WTC11 (cell line): Measurements from ENCODE around the gene NYAP1. TPM values are rescaled to one million over a fixed set of nuclear protein-coding genes. Genes with fewer than 3 reads are reported as not detected.
A peak's percentile ranks its signal among the peaks of the same experiment; 100 is the strongest.

Experiments
- ATAC-seq: fragments of 200-7000 bp; cut with Tn5 transposase; 2 replicates; pipeline ENCODE4 v1.10.0; 2021; ENCODE audit warnings: mild to moderate bottlenecking, moderate library complexity
- CTCF ChIA-PET: fragments of 300-600 bp; sonication (Branson Sonifier 250); formaldehyde crosslinking; loops from one replicate; lab custom pipeline; 2021; ENCODE audit warnings: antibody characterized with exemption; lab: Charles Lee
- POLR2A ChIA-PET: fragments of 350-600 bp; sonication (Branson Sonifier 250); formaldehyde crosslinking; loops from one replicate; lab custom pipeline; 2021; ENCODE audit warnings: antibody characterized with exemption; lab: Charles Lee
- DNase-seq: peaks from one replicate; pipeline ENCODE4 v3.0.0; 2021; ENCODE audit warnings: low spot score
- H3K27ac Mint-ChIP-seq: 2 replicates; pipeline ENCODE4 v1.8.0; 2021; ENCODE audit warnings: mixed read lengths
- H3K27me3 Mint-ChIP-seq: 2 replicates; pipeline ENCODE4 v1.8.0; 2021; ENCODE audit warnings: low read depth, mild to moderate bottlenecking, moderate library complexity, mixed read lengths
- H3K36me3 Mint-ChIP-seq: 2 replicates; pipeline ENCODE4 v1.8.0; 2021; ENCODE audit warnings: mixed read lengths
- H3K4me1 Mint-ChIP-seq: 2 replicates; pipeline ENCODE4 v1.8.0; 2022; ENCODE audit warnings: mixed read lengths
- H3K4me3 Mint-ChIP-seq: 2 replicates; pipeline ENCODE4 v1.8.0; 2021; ENCODE audit warnings: mild to moderate bottlenecking, moderate library complexity, mixed read lengths
- H3K9me3 Mint-ChIP-seq: 2 replicates; pipeline ENCODE4 v1.8.0; 2021; ENCODE audit warnings: mixed read lengths
- AFF4 ChIP-seq: sonication (generic); formaldehyde crosslinking; IDR thresholded peaks from 2 replicates; pipeline ENCODE4 v1.8.1; 2023; ENCODE audit warnings: mild to moderate bottlenecking, missing genetic modification reagents, borderline replicate concordance
- ATF2 ChIP-seq: sonication (generic); formaldehyde crosslinking; IDR thresholded peaks from 2 replicates; pipeline ENCODE4 v1.8.1; 2022; ENCODE audit warnings: low read depth, missing genetic modification reagents, borderline replicate concordance
- CBFB ChIP-seq: sonication (generic); formaldehyde crosslinking; IDR thresholded peaks from 2 replicates; pipeline ENCODE4 v1.8.1; 2022; ENCODE audit warnings: mild to moderate bottlenecking, low read depth, missing genetic modification reagents
- FOXK1 ChIP-seq: sonication (generic); formaldehyde crosslinking; IDR thresholded peaks from 2 replicates; pipeline ENCODE4 v1.8.0; 2022; ENCODE audit warnings: mild to moderate bottlenecking, moderate library complexity, missing genetic modification reagents
- GABPB1 ChIP-seq: sonication (generic); formaldehyde crosslinking; IDR thresholded peaks from 2 replicates; pipeline ENCODE4 v1.8.1; 2023; ENCODE audit warnings: mild to moderate bottlenecking, missing genetic modification reagents
- GTF2I ChIP-seq: fragments of 250-450 bp; sonication (Bioruptor Pico); conservative IDR thresholded peaks from 2 replicates; pipeline ENCODE4 v1.4.0; 2021; ENCODE audit warnings: mild to moderate bottlenecking
- NR3C1 ChIP-seq: sonication (generic); formaldehyde crosslinking; conservative IDR thresholded peaks from 2 replicates; pipeline ENCODE4 v1.8.1; 2023; ENCODE audit warnings: low read depth, mild to moderate bottlenecking, missing genetic modification reagents
- RELA ChIP-seq: sonication (generic); formaldehyde crosslinking; IDR thresholded peaks from 2 replicates; pipeline ENCODE4 v1.8.1; 2022; ENCODE audit warnings: missing genetic modification reagents, mild to moderate bottlenecking, borderline replicate concordance
- RORB ChIP-seq: fragments of 250-450 bp; sonication (Bioruptor Pico); IDR thresholded peaks from 2 replicates; pipeline ENCODE4 v1.9.0; 2021; ENCODE audit warnings: mild to moderate bottlenecking
- SMAD4 ChIP-seq: sonication (generic); formaldehyde crosslinking; IDR thresholded peaks from 2 replicates; pipeline ENCODE4 v1.8.0; 2022; ENCODE audit warnings: mild to moderate bottlenecking, missing genetic modification reagents
- SOX15 ChIP-seq: fragments of 250-450 bp; sonication (Bioruptor Pico); IDR thresholded peaks from 2 replicates; pipeline ENCODE4 v1.9.0; 2021; ENCODE audit warnings: mild to moderate bottlenecking
- TCF7 ChIP-seq: sonication (generic); formaldehyde crosslinking; IDR thresholded peaks from 2 replicates; pipeline ENCODE4 v1.8.0; 2022; ENCODE audit warnings: mild to moderate bottlenecking, low read depth, missing genetic modification reagents, moderate library complexity
- TEAD1 ChIP-seq: sonication (generic); formaldehyde crosslinking; IDR thresholded peaks from 2 replicates; pipeline ENCODE4 v1.8.0; 2022; ENCODE audit warnings: mild to moderate bottlenecking, missing genetic modification reagents
- TP53 ChIP-seq: sonication (generic); formaldehyde crosslinking; IDR thresholded peaks from 2 replicates; pipeline ENCODE4 v1.8.1; 2023; ENCODE audit warnings: mild to moderate bottlenecking, missing genetic modification reagents
- ZNF232 ChIP-seq: sonication (generic); formaldehyde crosslinking; IDR thresholded peaks from 2 replicates; pipeline ENCODE4 v1.8.0; 2022; ENCODE audit warnings: mild to moderate bottlenecking, missing genetic modification reagents
- ZNF263 ChIP-seq: sonication (generic); formaldehyde crosslinking; IDR thresholded peaks from 2 replicates; pipeline ENCODE4 v1.8.1; 2022; ENCODE audit warnings: low read depth, mild to moderate bottlenecking, moderate library complexity, missing genetic modification reagents
- ZNF423 ChIP-seq: fragments of 250-450 bp; sonication (Bioruptor Pico); IDR thresholded peaks from 2 replicates; pipeline ENCODE4 v2.1.2; 2022; ENCODE audit warnings: mild to moderate bottlenecking, moderate library complexity
- total RNA-seq: library from RNA; stranded (reverse); gene quantifications from 3 replicates; pipeline ENCODE4 v1.2.3, GENCODE V29; 2021
- TF ChIP-seq, protein P1 (sequence below): fragments of 250-450 bp; sonication (Bioruptor Pico); IDR thresholded peaks from 2 replicates; pipeline ENCODE4 v1.8.0; 2021; ENCODE audit warnings: mild to moderate bottlenecking
- TF ChIP-seq, protein P2 (sequence below): sonication (generic); formaldehyde crosslinking; IDR thresholded peaks from 2 replicates; pipeline ENCODE4 v1.8.0; 2022; ENCODE audit warnings: missing genetic modification reagents
- TF ChIP-seq, protein P3 (sequence below): sonication (generic); formaldehyde crosslinking; IDR thresholded peaks from 2 replicates; pipeline ENCODE4 v1.8.0; 2022; ENCODE audit warnings: mild to moderate bottlenecking, missing genetic modification reagents
- TF ChIP-seq, protein P4 (sequence below): fragments of 250-450 bp; sonication (Bioruptor Pico); IDR thresholded peaks from 2 replicates; pipeline ENCODE4 v2.1.2; 2022; ENCODE audit warnings: mild to moderate bottlenecking, moderate library complexity

Gene NYAP1
- total RNA-seq, 1 experiment from 2014 or later = 6.7 TPM

DNA sequence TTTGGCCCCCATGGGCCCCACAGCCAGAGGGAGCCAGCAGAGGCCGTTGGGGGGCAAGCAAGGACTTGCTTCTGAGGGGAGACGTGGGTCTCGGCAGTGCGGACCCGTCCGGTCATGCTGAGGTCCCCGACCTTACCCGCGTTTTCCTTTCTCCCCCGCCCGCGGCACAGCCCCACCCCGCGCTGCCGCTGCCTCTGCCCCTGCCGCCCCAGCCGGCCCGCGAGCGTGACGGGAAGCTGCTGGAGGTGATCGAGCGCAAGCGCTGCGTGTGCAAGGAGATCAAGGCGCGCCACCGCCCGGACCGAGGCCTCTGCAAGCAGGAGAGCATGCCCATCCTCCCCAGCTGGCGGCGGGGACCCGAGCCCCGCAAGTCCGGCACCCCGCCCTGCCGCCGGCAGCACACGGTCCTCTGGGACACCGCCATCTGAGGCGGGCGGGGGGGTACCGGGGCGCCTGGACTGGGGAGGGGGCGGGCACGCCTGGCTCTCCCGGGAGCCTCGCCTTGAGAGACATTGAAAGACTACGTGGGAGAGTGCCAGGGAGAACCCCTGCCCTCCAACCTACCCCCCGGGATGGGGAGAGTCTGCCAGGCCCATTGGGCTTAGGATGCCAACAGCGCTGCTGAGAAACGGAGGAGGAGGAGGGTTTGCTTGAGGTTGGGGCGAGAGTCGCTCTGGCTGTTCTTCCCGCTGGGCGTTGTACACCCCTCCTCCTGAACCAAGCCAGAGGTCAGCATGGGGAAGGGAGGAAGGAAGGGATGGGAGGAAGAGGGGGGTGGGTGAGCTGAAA lies 9.9 kb downstream of the NYAP1 start (continued):
- TF ChIP-seq TCF7 = no peak
- TF ChIP-seq FOXK1 (CRISPR knock-in tag) = 0 out of 2 replicates have a peak, but pooled peaks have one; percentile 22
- TF ChIP-seq, protein P1, sequence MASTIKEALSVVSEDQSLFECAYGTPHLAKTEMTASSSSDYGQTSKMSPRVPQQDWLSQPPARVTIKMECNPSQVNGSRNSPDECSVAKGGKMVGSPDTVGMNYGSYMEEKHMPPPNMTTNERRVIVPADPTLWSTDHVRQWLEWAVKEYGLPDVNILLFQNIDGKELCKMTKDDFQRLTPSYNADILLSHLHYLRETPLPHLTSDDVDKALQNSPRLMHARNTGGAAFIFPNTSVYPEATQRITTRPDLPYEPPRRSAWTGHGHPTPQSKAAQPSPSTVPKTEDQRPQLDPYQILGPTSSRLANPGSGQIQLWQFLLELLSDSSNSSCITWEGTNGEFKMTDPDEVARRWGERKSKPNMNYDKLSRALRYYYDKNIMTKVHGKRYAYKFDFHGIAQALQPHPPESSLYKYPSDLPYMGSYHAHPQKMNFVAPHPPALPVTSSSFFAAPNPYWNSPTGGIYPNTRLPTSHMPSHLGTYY (CRISPR knock-in tag) = no peak
- TF ChIP-seq, protein P2, sequence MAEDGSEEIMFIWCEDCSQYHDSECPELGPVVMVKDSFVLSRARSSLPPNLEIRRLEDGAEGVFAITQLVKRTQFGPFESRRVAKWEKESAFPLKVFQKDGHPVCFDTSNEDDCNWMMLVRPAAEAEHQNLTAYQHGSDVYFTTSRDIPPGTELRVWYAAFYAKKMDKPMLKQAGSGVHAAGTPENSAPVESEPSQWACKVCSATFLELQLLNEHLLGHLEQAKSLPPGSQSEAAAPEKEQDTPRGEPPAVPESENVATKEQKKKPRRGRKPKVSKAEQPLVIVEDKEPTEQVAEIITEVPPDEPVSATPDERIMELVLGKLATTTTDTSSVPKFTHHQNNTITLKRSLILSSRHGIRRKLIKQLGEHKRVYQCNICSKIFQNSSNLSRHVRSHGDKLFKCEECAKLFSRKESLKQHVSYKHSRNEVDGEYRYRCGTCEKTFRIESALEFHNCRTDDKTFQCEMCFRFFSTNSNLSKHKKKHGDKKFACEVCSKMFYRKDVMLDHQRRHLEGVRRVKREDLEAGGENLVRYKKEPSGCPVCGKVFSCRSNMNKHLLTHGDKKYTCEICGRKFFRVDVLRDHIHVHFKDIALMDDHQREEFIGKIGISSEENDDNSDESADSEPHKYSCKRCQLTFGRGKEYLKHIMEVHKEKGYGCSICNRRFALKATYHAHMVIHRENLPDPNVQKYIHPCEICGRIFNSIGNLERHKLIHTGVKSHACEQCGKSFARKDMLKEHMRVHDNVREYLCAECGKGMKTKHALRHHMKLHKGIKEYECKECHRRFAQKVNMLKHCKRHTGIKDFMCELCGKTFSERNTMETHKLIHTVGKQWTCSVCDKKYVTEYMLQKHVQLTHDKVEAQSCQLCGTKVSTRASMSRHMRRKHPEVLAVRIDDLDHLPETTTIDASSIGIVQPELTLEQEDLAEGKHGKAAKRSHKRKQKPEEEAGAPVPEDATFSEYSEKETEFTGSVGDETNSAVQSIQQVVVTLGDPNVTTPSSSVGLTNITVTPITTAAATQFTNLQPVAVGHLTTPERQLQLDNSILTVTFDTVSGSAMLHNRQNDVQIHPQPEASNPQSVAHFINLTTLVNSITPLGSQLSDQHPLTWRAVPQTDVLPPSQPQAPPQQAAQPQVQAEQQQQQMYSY (CRISPR knock-in tag) = peak; percentile 75
- TF ChIP-seq GTF2I (CRISPR knock-in tag) = no peak
- TF ChIP-seq TEAD1 (CRISPR knock-in tag) = no peak
- TF ChIP-seq ATF2 (CRISPR knock-in tag) = no peak
- no peak for TF ChIP-seq RELA

DNA sequence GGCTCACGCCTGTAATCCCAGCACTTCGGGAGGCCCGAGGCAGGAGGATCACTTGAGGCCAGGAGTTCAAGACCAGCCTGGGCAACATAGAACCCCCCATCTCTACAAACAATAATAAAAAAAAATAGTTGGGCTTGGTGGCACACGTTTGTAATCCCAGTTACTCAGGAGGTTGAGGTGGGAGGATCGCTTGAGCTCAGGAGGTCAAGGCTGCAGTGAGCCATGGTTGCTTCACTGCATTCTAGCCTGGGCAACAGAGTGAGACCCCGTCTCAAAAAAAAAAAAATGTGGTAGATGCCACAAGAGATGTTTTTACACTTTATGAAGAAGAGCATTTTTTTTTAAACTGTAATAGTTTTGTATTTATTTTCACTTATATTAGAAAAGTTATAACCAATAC lies 12.8 kb downstream of the NYAP1 start:
- CTCF ChIA-PET = interaction anchor here (1.0 kb wide), 1 partner anchor 67 kb away, joined by 3 read pairs; no protein-coding TSS in a partner anchor
- no peak for TF ChIP-seq CBFB (CRISPR knock-in tag)
- no peak for TF ChIP-seq GTF2I (CRISPR knock-in tag)
- TF ChIP-seq, protein P3, sequence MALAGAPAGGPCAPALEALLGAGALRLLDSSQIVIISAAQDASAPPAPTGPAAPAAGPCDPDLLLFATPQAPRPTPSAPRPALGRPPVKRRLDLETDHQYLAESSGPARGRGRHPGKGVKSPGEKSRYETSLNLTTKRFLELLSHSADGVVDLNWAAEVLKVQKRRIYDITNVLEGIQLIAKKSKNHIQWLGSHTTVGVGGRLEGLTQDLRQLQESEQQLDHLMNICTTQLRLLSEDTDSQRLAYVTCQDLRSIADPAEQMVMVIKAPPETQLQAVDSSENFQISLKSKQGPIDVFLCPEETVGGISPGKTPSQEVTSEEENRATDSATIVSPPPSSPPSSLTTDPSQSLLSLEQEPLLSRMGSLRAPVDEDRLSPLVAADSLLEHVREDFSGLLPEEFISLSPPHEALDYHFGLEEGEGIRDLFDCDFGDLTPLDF (CRISPR knock-in tag) = no peak
- no peak for TF ChIP-seq ATF2 (CRISPR knock-in tag)
- TF ChIP-seq RELA = no peak
- TF ChIP-seq ZNF232 (CRISPR knock-in tag) = no peak
- TF ChIP-seq SOX15 (CRISPR knock-in tag) = no peak
- TF ChIP-seq NR3C1 (CRISPR knock-in tag) = no peak
- no peak for TF ChIP-seq SMAD4 (CRISPR knock-in tag)
- TF ChIP-seq GABPB1 (CRISPR knock-in tag) = no peak
- TF ChIP-seq, protein P4, sequence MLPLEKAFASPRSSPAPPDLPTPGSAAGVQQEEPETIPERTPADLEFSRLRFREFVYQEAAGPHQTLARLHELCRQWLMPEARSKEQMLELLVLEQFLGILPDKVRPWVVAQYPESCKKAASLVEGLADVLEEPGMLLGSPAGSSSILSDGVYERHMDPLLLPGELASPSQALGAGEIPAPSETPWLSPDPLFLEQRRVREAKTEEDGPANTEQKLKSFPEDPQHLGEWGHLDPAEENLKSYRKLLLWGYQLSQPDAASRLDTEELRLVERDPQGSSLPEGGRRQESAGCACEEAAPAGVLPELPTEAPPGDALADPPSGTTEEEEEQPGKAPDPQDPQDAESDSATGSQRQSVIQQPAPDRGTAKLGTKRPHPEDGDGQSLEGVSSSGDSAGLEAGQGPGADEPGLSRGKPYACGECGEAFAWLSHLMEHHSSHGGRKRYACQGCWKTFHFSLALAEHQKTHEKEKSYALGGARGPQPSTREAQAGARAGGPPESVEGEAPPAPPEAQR (CRISPR knock-in tag) = no peak
- no peak for TF ChIP-seq ZNF263 (CRISPR knock-in tag)
- TF ChIP-seq AFF4 (CRISPR knock-in tag) = no peak
- no peak for TF ChIP-seq RORB
- TF ChIP-seq TP53 (CRISPR knock-in tag) = no peak
- no peak for TF ChIP-seq ZNF423

More for the DNA sequence above, 12.8 kb downstream of the NYAP1 start:
- POLR2A ChIA-PET = interaction anchor here (0.7 kb wide), 1 partner anchor 67 kb away, joined by 3 read pairs; no protein-coding TSS in a partner anchor
- Mint-ChIP-seq H3K9me3 (no peaks in the 10 kb centered on the region), H3K4me1 (peaks cover 12% of the 10 kb centered on the region), H3K36me3 (no peaks in the 10 kb centered on the region), H3K4me3 (no peak overlapping the region), H3K27ac (no peak overlapping the region), H3K27me3 (peaks cover 18% of the 10 kb centered on the region)
- DNase-seq (no peak), ATAC-seq (no peak)
